Kidney epithelial cell (primary cell): ENCODE results near the gene CFAP100. TPM values are rescaled to one million over a fixed set of nuclear protein-coding genes. Genes with fewer than 3 reads are reported as not detected.

Experiments used
- DNase-seq: peaks from one replicate; pipeline ENCODE4 v3.0.0-alpha.2; 2010; ENCODE audit warnings: low read depth
- H3K27me3 ChIP-seq: 2 replicates; pipeline ENCODE4 v1.6.0; 2011; ENCODE audit warnings: low read length; ENCODE audit not compliant: control insufficient read depth, insufficient read depth
- H3K36me3 ChIP-seq: 2 replicates; pipeline ENCODE4 v1.5.1; 2011; ENCODE audit warnings: low read length; ENCODE audit not compliant: control insufficient read depth, insufficient read depth
- H3K4me3 ChIP-seq: 2 replicates; pipeline ENCODE4 v1.5.1; 2011; ENCODE audit warnings: low read depth, mild to moderate bottlenecking, control low read depth, low read length
- CTCF ChIP-seq: IDR thresholded peaks from 2 replicates; pipeline ENCODE4 v1.5.1; 2011; ENCODE audit warnings: mild to moderate bottlenecking, moderate library complexity, low read length, control low read depth, inconsistent platforms; ENCODE audit not compliant: insufficient read depth, poor library complexity, severe bottlenecking
- total RNA-seq: library from RNA; depleted of rRNA; stranded (reverse); fragments of >200 nt; gene quantifications from 2 replicates; pipeline ENCODE4 v1.2.3, GENCODE V29; 2015

CFAP100 gene
- total RNA-seq, 1 donor from 2014 or later, result not detected

- TF ChIP-seq CTCF, result no peak
- Histone ChIP-seq H3K27me3 (no peaks in the 10 kb centered on the region), H3K4me3 (no peak overlapping the region), H3K36me3 (peaks cover 8% of the 10 kb centered on the region)
- no peak for DNase-seq
Observed at GRCh38 chr3:126468028-126468891, 73.6 kb downstream of the CFAP100 start.

GRCh38 chr3:126469479-126469878 is 74.8 kb downstream of the CFAP100 start:
- H3K27me3 ChIP-seq, result no peaks in the 10 kb centered on the region
- peaks cover 8% of the 10 kb centered on the region for H3K36me3 ChIP-seq
- TF ChIP-seq CTCF, result no peak
- DNase-seq, result no peak
- no peak overlapping the region for H3K4me3 ChIP-seq

GRCh38 chr3:126472277-126473006 is 77.7 kb downstream of the CFAP100 start:
- peak; percentile 7 for TF ChIP-seq CTCF
- Histone ChIP-seq H3K27me3 (no peaks in the 10 kb centered on the region), H3K36me3 (peaks cover 8% of the 10 kb centered on the region), H3K4me3 (no peak overlapping the region)
- peak; percentile 83 for DNase-seq

GRCh38 chr3:126473292-126474168 is 78.8 kb downstream of the CFAP100 start:
- no peaks in the 10 kb centered on the region for H3K27me3 ChIP-seq
- no peak for TF ChIP-seq CTCF
- H3K4me3 ChIP-seq, result peak overlapping the region; percentile 68
- no peak for DNase-seq
- H3K36me3 ChIP-seq, result peaks cover 4% of the 10 kb centered on the region

GRCh38 chr3:126474498-126475412 is 80.0 kb downstream of the CFAP100 start:
- Histone ChIP-seq H3K36me3 (peaks cover 3% of the 10 kb centered on the region), H3K4me3 (peak overlapping the region; percentile 68), H3K27me3 (no peaks in the 10 kb centered on the region)
- DNase-seq, result no peak
- TF ChIP-seq CTCF, result no peak
